Dedifferentiated amniotic fluid mesenchymal stem cell (primary cell): ENCODE results near the gene GAS1.
A peak's percentile ranks its signal among the peaks of the same experiment; 100 is the strongest.

ENCODE experiments used
- DNase-seq: peaks from one replicate; pipeline ENCODE4 v3.0.0-alpha.2; 2016; ENCODE audit errors: extremely low spot score

GAS1 gene, protein sequence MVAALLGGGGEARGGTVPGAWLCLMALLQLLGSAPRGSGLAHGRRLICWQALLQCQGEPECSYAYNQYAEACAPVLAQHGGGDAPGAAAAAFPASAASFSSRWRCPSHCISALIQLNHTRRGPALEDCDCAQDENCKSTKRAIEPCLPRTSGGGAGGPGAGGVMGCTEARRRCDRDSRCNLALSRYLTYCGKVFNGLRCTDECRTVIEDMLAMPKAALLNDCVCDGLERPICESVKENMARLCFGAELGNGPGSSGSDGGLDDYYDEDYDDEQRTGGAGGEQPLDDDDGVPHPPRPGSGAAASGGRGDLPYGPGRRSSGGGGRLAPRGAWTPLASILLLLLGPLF

DNA sequence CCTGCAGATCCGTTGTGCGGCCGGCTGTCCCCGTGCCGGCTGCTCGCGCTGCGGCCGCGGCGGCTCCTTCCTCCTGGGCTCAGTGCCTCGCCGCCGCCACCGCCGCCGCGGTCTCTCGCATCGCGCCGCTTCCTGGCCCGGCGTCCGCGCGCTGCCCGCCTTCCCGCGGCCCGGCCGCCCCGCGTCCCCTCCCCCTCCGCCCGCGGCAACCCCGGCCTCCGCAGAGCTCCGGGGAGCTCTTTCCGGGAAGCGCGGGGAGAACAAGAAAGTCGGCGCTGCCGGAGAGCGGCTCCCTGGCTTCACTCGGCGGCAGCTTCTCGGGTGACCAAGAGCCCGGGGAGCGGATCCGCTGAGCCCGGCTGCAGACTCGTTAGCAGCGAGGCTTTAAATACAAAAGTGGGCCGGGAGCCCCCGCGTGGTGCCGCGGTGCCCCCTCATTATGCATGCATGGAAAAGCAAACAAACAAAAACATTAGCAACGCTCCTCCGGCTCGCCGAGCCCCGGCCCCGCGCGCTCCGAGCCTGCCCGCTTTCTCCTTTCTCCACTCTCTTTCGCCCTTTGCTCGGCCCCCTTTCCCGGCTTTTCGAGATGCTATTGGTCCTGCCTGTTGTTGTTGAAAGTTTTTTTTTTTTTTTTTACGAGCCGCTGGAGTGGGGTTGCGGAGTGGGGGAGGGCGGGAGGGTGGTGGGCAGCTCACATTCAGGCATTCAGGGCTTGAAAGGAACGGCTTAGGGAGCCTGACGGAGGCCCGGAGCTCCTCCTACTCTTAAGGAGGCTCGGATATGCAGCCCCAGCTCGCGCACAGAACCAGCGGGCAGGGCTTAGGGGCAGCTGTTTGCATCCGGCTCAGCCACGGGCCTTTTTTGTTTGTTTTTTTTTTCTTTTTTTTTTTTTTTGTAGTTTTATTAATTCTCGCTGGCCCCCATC, at the start of gene GAS1:
GAS1 (minus strand) TSS at position 361 of the 928 bp plus-strand sequence. CDS start 727 bp downstream, outside the sequence.
- DNase-seq, result peak; percentile 97

DNA sequence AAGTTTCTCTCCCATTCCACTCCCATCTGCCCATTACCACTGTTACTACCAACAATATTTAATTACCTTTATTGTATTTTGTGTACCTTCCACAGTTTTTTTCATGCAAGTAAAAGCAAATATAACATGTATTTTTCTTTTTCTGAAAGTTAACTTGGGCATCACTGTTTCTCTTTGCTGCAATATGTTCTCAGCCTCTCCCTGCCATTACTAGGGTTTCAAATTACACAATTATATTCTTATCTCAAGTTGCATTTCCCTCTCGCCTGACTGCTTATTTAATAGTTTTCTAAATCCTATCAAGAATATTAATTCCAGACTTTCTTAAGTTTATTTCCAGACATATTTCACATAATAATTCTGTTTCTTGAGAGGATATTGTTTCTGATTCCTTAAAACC, 46.9 kb upstream of the GAS1 start:
- no peak for DNase-seq

DNA sequence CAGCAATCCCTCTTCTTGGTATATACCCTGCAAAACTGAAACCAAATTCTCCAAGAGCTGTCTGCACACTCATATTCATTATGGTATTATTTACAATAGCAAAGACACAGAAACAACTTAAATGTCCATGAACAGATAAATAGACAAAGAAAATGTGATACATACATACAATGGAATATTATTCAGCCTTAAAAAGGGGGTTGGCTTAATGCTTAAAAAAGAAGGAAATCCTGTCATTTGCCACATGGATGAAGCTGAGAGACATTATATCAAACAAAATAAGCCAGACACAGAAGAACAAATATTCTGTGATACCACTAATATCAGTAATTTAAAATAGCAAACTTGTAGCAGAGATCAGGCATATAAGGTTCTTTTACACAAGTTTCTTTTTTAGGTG, 46.5 kb upstream of the GAS1 start:
- DNase-seq, result no peak

DNA sequence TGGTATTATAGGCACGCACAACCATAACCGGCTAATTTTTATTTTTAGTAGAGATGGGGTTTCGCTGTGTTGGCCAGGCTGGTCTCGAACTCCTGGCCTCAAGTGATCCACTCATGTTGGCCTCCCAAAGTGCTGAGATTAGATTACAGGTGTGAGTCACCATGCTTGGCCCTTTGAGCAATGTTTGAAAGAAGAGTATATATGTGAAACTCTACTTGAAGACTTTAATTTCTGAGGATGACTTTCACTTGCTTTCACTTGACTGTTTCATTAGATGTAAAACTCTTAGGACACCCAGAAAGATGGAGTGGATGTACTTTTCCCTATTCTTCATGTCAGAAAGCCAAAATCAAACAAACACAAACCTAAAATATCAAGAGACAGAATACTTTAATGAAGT, 43.8 kb upstream of the GAS1 start:
- DNase-seq, result no peak

DNA sequence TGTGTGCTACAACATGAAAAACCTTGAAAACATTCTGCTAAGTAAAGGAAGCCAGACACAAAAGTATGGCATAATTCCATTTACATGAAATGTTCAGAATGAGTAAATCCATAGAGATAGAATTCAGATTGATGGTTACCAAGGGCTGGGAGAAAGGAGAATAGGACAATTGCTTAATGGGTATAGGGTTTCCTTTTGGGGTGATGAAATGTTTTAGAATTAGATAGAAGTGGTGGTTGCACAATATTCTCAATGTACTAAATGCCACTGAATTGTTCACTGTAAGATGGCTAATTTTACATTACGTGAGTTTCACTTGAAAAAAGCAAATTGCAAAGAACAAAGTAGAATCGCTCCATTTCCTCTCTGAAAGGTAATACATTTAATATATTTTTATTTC, 43.0 kb upstream of the GAS1 start:
- peak; percentile 31 for DNase-seq

DNA sequence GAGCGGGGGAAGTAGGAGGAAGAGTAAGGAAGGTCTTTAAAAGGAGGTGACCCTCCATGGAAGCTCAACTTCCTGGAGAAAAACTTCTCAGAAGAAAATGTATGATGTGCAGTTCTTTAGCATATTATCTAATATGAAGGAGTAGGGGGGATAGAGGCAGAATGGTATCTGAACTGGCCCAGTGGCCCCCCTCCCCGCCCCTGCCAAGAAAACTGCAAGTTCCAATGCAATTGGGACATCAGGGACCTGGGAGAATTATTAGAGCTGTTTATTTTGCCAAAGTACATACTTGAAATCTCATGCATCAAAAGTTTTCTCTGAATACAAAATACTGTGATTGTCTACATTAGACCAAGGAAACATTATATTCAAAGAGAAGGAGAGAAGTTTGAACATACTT, 40.6 kb upstream of the GAS1 start:
- DNase-seq, result no peak

DNA sequence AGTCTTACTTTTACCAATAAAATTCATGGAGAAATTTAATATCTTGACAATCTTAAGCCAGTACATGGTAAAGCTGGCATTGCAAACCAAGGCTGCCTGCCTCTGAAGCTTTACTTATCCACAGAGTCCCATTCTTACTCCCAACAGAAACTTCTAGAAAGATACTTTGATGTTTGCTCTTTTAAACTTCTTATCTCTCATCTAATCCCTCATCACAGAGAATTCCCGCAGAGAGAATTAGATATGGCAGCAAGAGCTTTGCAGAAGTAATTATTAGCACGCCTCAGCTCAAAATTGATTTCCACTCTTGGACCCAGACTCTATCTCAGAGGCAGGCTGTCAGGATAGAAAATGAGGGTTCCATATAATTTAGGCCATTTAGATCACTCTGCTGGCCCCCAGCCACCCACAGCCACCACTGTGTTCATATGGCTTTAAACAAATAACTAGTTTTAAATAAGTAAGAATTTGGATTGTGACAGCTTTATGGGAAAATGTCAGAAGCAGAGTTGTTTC, 37.9 kb upstream of the GAS1 start:
- DNase-seq, result no peak

DNA sequence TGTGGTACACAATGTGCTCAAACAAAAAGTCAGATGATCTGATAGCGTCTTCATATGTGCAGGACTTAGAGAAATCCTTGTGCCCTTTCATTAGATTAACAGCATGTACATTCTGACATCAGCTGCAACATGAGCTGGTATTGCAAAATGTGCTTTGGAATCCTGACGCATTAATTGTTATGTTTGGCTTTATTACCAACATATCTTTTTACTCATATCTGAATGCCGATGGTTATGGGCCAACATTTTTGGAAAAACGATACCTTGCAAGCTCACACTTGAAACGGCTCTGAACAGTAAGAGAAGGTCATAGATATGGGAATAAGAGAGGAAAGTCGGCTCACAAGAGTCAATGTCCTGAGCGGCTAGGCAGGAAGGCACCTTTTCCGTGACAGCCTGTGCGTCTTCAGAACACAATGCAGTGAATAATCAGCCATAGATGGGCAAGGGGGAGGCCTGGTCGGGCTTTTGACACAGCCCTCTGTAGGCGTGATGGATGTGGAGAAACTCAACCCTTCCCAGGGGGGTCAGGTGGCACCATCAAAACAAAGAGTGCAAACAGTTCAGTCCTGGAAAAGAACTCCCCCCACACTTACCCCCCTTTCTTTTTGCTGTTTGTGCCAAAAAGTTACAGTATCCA, 36.4 kb upstream of the GAS1 start:
- peak; percentile 95 for DNase-seq

DNA sequence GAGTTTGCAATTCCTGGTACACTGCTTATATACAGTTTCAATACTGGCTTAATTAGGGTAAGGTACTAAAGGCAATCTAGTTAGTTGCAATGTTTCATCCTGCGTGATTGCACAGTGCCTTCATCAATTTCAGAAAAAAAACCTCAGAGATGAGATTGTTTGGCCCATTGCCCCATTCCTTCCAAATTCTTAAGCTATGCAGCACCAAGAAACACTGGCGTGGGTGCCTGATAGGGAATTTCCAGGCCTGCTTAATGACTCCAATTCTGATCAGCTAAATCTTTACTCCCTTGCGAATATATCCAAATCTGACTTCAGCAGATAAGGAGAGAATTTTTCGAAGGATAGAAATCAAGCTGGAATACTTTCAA, 35.9 kb upstream of the GAS1 start:
- peak; percentile 63 for DNase-seq

DNA sequence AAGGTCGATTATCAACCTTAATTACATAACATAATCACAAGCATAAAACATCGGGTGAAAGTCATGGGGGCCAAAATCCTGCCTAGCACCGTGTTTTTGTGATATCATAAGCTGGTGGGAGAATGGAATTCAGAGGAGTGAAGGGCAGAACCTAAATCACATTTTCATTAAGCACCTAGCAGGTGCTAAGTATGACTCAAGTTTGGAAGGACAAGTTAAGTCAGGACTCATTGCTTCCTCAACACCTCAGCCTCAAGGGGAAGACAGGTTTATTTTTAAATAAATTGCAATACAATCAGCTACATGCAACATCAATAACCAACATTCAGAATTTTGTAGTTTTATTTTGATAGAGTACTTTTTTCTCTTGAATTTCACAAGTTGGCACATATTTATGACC, 33.5 kb upstream of the GAS1 start:
- no peak for DNase-seq

DNA sequence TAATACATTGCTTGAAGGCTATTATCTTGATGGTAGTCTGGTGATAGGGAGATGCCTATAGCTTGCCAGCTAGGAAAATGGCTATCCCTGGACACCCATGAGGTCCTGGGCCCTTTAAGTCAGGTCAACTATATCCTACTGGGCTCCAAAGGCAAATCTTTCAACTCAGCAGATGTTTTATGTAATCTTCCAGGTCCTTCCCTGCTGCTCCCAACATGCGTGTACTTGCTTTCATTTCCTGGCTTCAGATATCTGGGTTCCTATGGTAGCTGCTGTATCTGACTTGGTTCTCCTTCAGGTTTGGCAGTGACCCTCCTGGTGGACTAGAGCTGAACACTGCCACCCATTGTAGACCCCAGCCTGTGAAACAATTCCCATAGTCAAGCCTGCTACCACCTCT, 32.4 kb upstream of the GAS1 start:
- DNase-seq, result no peak

DNA sequence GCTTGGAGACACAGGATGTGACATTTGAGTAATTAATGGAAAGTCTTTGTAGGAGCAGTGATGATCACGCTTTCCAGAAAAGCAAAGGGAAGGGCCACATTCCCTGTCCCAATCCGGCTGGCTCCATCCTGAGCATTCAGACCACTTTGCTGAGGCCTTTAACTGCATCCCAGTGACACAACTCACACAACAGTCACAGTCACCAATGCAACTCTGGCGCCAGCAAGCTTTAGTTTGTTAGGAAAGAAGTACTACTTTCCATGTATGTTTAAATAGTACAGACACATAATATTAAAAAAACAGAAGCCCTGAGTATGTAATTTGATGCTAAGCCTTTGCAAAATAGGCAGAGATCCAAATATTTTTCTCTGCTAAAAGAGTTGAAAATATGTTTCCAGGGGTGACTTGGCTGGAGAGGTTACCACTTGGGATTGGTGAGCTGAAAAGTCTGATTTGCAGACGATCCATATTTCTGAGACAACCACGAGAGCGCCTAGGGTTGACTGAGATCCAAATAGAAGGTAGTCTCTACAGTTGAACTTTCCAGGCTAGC, 31.7 kb upstream of the GAS1 start:
- peak; percentile 27 for DNase-seq

DNA sequence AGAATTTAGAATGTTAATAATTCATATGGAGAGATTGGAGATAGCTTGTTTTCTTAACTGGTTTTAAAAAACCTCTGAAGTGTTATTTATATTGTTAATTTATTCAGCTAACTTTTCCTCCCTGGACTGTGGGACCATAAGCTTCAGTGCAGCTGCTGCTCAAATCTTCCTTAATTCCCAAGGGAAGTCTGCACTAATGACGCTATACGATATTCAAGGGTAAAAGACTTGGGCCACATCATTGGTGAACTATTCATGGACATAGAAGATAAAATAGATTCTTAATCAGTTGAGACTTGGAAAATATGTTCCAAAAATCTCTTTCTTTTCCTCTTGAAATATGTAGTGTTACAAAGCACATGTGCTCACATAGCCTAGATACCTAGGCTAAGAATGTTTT, 31.1 kb upstream of the GAS1 start:
- DNase-seq, result no peak

DNA sequence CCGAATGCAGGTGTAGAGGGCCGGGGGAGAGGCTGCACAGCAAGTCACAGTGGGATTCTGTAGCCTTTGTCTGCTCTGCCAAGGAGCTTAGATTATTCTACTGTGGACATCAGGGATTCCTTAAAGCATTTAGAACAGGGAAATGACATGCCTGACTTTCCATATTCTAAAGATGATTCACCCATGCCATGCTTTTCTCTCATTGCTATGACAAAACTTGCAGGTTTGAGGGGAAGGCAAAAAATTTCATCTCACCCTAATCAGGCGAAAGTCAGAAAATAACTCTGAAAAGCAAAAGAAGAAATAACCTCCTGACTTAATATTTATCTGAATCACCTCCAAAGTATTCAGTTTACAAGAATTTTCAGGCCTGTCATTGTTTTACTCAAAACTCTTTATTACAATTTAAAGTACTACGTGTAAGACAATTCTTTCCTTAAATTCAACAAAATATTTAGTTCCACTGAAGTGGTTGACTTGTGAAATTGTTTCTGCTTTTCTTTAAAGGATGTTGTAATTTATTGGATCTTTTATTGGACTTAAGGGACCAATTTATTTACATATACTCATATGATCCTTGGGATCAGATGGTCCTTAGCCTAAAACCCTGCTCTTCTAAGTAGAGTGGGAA, 30.0 kb upstream of the GAS1 start:
- DNase-seq, result peak; percentile 34

DNA sequence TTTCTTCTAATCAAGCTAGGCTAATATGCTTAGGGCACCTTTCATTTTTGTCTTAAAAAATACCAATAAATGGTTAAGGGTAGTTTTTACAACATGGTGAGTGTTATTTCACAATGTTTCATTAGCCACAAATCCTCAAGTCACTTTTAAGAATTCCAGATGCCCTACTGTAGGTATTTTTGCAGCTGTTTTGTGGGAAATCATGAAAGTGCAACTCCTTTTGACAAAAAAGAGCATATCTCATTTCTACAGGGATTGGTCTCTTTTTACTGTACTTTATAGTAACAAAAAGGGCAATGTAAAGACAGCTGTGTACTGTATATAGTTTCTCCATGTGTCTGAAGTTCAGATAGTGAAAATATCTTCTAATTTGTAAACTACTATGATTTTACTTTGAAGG, 28.3 kb upstream of the GAS1 start:
- peak; percentile 38 for DNase-seq

DNA sequence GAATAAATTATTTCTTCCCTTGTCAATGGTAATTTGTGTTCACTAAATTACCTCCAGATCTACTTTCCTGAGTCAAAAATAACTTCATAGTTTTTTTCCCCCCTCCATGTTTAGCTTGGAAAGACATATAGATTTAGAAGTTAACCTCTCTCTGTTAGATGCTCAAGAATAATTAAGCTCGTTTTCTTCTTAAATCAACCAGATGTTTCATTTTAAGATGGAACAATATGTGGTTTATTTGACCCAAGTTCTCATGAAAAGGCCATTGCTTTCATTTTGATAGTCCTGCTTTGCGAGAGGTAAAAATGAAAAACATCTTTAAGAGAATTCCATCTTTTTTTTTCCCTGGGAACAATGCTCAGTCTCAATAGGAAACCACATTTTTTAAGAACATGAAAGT, 27.7 kb upstream of the GAS1 start:
- no peak for DNase-seq

DNA sequence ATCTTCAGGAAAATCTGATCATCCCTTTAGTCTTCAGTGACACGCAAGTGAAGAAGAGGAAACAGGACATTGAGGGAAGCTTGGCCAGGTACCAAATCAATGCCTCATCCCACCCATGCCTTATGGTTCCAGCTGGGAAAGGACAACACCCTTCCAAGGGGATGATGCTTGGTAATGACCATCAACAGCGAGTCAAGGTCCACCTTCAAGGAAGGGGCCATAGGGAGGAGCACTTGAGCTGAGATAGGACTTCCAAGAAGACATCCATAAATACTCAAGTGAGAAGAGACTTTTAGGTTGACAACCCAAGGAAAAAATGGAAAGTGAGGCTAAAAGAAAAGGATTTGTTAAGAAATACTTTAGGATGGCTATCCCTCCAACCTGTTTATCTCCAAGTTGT, 27.1 kb upstream of the GAS1 start:
- DNase-seq, result no peak

DNA sequence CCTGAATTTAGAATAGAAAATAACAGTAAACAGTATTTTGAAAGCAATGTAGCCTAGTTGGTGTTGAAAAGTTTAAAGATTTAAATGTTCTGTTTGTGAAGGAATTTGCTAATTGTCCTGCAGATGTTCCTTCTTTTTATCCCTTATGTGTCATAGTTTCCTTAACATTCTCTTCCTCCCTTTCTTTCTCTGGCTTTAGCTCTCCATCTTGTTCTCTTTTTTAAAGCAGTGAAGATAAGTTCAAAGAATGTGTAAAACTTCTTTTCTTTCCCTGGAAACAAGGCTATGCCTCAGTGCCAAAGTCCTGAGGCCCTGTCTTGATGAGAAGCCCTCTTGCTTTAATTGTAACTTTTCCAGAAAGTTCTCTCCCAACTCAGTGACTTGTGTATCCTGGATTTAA, 24.4 kb upstream of the GAS1 start:
- no peak for DNase-seq

DNA sequence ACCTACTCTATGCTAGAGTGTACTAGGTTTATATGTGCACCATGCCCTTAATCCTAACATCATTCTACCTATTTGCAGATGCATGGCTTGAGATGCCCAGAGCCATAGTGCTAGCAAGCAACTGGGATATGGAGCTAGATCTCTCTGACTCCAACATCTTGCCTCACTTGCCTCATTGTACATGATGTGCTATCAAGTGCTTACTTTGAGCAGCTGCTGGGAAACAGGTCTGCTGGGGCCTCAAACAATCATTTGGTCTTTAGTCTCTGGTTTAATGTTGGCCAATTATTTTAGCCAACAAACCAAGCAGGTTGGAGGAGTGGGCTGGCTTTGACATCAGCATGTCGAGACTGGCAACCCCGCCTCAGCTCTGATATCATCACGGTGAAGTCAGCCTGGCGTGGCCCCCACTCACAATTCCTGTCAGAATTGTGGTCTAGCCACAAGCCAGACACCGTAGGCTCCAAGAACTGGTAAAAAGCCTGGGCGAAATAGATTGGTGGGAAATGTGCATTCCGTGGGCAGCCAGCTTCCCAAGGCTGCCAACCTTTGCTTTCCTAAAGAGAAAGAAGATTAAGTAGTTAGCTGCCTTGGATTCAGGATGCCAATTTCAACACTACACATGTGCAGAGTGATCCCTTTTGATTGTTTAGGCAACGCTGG, 21.1 kb upstream of the GAS1 start:
- DNase-seq, result no peak

DNA sequence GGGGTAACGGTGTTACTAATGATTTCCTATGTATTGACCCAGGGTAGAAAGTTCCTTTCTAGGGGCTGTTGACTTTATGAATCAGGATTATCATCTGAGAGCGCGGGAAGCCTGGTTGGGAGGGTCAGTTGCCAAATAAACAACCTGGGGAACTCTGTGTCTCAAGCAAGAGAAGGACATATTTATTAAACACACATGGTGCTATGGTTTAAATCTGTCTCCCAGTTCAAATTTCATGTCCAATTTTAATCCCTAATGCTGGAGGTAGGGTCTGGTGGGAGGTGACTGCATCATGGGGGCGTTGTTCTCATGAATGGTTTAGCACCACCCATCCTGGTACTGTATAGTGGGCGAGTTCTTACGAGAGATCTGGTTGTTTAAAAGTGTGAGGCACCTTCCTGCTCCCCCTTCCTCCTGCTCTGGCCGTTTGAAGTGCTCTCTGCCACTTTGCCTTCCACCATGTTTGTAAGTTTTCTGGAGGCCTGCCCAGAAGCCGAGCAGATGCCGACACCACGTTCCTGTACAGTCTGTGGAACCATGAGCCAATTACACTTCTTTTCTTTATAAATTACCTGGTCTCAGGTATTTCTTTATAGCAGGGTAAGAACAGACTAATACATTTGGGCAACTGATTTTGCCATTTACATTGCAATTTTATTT, 19.7 kb upstream of the GAS1 start:
- DNase-seq, result no peak
